ENCODE data around the gene SCARF2.
"Not testable (repeated sequence)": the region's sequence is repeated elsewhere in the genome, so short reads cannot be mapped to it uniquely, and the experiment has no call there.

SCARF2 gene

GRCh38 chr22:20396639-20397038 lies 41.0 kb downstream of the SCARF2 start:
- no peak for TF ChIP-seq CTCF (IDR thresholded peaks at IDR 0.05; ENCODE audit: low read depth, low read length)
- no peak for TF ChIP-seq POLR2A (IDR thresholded peaks at IDR 0.05; ENCODE audit: extremely low read depth, insufficient read length)
- TF ChIP-seq, protein P1, sequence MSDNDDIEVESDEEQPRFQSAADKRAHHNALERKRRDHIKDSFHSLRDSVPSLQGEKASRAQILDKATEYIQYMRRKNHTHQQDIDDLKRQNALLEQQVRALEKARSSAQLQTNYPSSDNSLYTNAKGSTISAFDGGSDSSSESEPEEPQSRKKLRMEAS (IDR thresholded peaks at IDR 0.05; ENCODE audit: low read depth, low read length): no peak
- no peak for TF ChIP-seq MYC (IDR thresholded peaks at IDR 0.05; ENCODE audit: low read depth, low read length)
- H3K4me3 ChIP-seq (ENCODE audit: low read depth, low read length): peak overlapping the region; percentile 22
- DNase-seq (ENCODE audit: low read depth): peak; percentile 45

DNA sequence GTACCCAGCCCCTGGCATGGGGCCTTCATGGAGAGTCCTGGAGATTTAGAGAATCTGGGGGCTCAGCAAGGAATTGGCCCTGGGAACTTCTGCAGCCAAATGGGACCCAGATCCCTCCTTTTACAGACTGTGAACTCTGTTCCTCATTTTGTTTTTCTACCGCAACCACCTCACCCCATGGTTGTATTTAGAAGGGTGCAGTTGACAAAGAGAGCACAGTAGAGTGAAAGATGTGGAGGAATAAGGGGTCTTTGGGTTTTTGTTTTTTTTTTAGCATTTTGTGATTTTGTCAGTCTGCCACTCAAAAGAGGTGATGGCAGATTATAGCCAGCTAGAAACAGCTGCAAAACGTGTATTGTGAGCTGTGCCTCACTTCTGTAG lies 41.7 kb downstream of the SCARF2 start:
- H3K4me3 ChIP-seq (ENCODE audit: low read depth, low read length): peak overlapping the region; percentile 22
- peak; percentile 24 for DNase-seq (ENCODE audit: low read depth)
- TF ChIP-seq POLR2A (IDR thresholded peaks at IDR 0.05; ENCODE audit: extremely low read depth, insufficient read length) (no peak), MYC (IDR thresholded peaks at IDR 0.05; ENCODE audit: low read depth, low read length) (no peak), CTCF (IDR thresholded peaks at IDR 0.05; ENCODE audit: low read depth, low read length) (no peak)
- TF ChIP-seq, protein P1 (IDR thresholded peaks at IDR 0.05; ENCODE audit: low read depth, low read length): no peak

DNA sequence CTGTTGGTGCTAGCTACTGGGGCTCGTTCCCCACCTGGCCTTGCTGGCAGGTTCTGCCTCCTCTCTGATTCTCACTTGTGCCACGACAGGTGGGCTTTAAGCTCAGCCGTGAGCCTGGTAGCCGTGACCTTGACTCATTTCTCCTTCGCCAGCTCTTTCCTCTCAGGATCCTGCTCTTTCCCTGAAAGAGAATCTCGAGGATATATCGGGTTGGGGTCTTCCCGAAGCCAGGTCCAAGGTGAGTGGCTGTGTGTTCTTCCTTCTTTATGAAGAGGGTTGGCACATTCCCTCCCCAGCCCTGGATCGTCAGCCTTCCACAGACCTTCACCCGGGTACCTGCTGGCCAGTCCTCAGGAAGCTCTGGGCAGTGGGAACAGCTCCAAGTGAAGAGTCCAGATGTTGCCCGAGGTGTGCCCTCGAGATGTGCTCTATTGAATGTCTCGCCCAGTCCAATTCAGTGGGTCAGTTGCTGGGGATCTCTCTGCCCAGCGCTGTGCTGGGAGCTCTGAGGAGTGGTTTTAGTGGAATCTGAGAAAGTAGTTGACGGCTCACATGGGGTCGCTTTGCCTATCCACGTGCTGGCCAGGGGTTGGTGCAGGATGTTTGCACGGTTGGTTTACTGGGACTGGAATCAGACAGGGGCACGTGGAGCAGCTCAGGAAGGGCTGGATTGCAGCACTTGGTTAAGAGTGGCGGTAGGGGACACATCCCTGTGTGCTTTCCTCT lies 42.3 kb downstream of the SCARF2 start:
- H3K4me3 ChIP-seq (ENCODE audit: low read depth, low read length): peak overlapping the region; percentile 72
- DNase-seq (ENCODE audit: low read depth): no peak
- TF ChIP-seq, protein P1 (IDR thresholded peaks at IDR 0.05; ENCODE audit: low read depth, low read length): no peak
- TF ChIP-seq MYC (IDR thresholded peaks at IDR 0.05; ENCODE audit: low read depth, low read length) (no peak), POLR2A (IDR thresholded peaks at IDR 0.05; ENCODE audit: extremely low read depth, insufficient read length) (no peak)

- peak within 1 kb of the TSS; percentile 72 for H3K4me3 ChIP-seq (ENCODE audit: low read depth, low read length)
- DNase-seq (ENCODE audit: low read depth): peak; percentile 92
- peak; percentile 54 for TF ChIP-seq POLR2A (IDR thresholded peaks at IDR 0.05; ENCODE audit: extremely low read depth, insufficient read length)
- TF ChIP-seq, protein P1 (IDR thresholded peaks at IDR 0.05; ENCODE audit: low read depth, low read length): peak; percentile 39; the same call in 1 of the 2 replicates
- TF ChIP-seq CTCF (IDR thresholded peaks at IDR 0.05; ENCODE audit: low read depth, low read length): no peak
Measured at GRCh38 chr22:20393705-20394476, 43.7 kb downstream of the SCARF2 start, which contains the start of gene ZNF74. Gene ZNF74 (plus strand): TSS chr22:20394151. CDS start chr22:20394629, 478 bp downstream.

DNA sequence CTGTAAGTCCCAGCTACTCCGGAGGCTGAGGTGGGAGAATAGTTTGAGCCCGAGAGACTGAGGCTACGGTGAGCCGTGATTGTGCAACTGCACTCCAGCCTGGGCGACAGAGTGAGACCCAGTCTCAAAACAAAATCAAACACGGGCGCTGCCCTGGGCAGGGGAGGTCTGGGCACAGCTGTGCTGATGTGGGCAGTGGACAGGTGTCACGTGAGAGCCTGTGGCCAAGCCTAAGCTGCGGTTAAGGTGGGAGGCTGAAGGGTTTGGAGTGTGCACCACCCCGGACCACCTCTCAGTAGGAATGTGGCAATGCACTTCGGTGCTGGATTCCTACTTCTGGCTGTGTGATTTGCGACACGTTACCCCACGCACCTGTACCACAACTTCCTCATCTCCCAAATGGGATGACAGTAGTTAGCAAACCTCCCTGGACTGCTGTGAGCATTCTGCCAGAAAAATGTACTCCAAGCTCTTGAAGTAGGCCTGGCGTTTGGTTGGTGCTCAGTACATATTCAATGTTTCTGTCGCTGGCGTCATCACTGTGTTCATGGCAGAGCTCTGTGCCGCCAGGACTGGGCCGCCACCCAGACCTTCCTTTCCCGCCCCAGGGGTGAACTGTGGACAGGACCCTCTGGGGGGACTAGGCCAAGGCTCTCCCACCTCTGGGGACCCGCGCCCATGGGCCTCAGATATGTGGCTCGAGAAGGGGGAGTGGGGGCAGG lies 44.5 kb downstream of the SCARF2 start:
- TF ChIP-seq, protein P1 (IDR thresholded peaks at IDR 0.05; ENCODE audit: low read depth, low read length): no peak
- TF ChIP-seq POLR2A (IDR thresholded peaks at IDR 0.05; ENCODE audit: extremely low read depth, insufficient read length) (no peak), MYC (IDR thresholded peaks at IDR 0.05; ENCODE audit: low read depth, low read length) (no peak), CTCF (IDR thresholded peaks at IDR 0.05; ENCODE audit: low read depth, low read length) (no peak)
- DNase-seq (ENCODE audit: low read depth): peak; percentile 14
- peak overlapping the region; percentile 72 for H3K4me3 ChIP-seq (ENCODE audit: low read depth, low read length)

GRCh38 chr22:20392365-20392881 lies 45.2 kb downstream of the SCARF2 start:
- H3K4me3 ChIP-seq (ENCODE audit: low read depth, low read length); DNase-seq (ENCODE audit: low read depth): not testable (repeated sequence)
